HepG2 (cell line): Measurements from ENCODE around the gene CAGE1. TPM values are rescaled to one million over a fixed set of nuclear protein-coding genes. Genes with fewer than 3 reads are reported as not detected.

Experiments
- ATAC-seq: fragments of 200-7000 bp; cut with Tn5 transposase; 3 replicates; pipeline ENCODE4 v1.9.1; 2020; ENCODE audit warnings: mild to moderate bottlenecking, moderate library complexity
- BruUV-seq: library from RNA; stranded (reverse); fragments of 400-500 nt; replicated peaks from 2 replicates; lab custom pipeline; 2021; lab: Mats Ljungman, UMichigan
- CTCF ChIA-PET: fragments of 300-600 bp; formaldehyde crosslinking; extraction: SDS; loops from one replicate; lab custom pipeline; 2021; ENCODE audit warnings: low total read pairs, inconsistent platforms, low intra/inter-chr PET ratio; lab: Yijun Ruan, JAX
- POLR2A ChIA-PET: fragments of 350-600 bp; sonication (Branson Sonifier 250); formaldehyde crosslinking; loops from one replicate; lab custom pipeline; 2020; ENCODE audit warnings: antibody characterized with exemption, inconsistent platforms; lab: Yijun Ruan, JAX
- DNase-seq: peaks from one replicate; pipeline ENCODE4 v3.0.0-alpha.2; 2015; ENCODE audit warnings: low spot score
- FAIRE-seq: peaks from 3 replicates; lab custom pipeline; 2011; peaks lifted over from hg19 to GRCh38; lab: Jason Lieb, UNC
- H2AFZ ChIP-seq: one replicate; pipeline ENCODE4 v1.6.1; 2011; ENCODE audit warnings: low read length, inconsistent platforms
- H3K27ac ChIP-seq: fragments of 300-600 bp; 3 replicates; pipeline ENCODE4 v1.8.0; 2011; ENCODE audit warnings: mixed run types, mild to moderate bottlenecking, mixed read lengths, low read length, inconsistent platforms; ENCODE audit not compliant: insufficient read depth; ENCODE audit errors: extremely low read length
- H3K27me3 ChIP-seq, 2 experiments: fragments of 200-600 bp in 1 of 2; 2 replicates in 1 of 2; 3 replicates in 1 of 2; pipeline versions ENCODE4 v1.6.0 to v1.8.0; 2011; ENCODE audit warnings: low read length in 2 of 2, mild to moderate bottlenecking in 2 of 2, moderate library complexity in 2 of 2, inconsistent platforms in 1 of 2; ENCODE audit not compliant: insufficient read depth in 2 of 2, control insufficient read depth in 1 of 2
- H3K36me3 ChIP-seq, 2 experiments: fragments of 200-600 bp in 1 of 2; replicated peaks in 1 of 2; 2 replicates in 1 of 2; 3 replicates in 1 of 2; pipeline versions ENCODE4 v1.5.1 to v1.8.0; 2011; ENCODE audit warnings: low read length in 2 of 2, inconsistent platforms in 1 of 2; ENCODE audit not compliant: insufficient read depth in 2 of 2, control insufficient read depth in 1 of 2
- H3K4me1 ChIP-seq: 2 replicates; pipeline ENCODE4 v1.5.1; 2012; ENCODE audit warnings: low read length, inconsistent platforms; ENCODE audit not compliant: insufficient read depth
- H3K4me2 ChIP-seq: 2 replicates; pipeline ENCODE4 v1.6.0; 2011; ENCODE audit warnings: low read depth, low read length, inconsistent platforms
- H3K4me3 ChIP-seq, 3 experiments: fragments of 200-600 bp in 1 of 3; sonication (generic), shearing (Covaris generic) in 1 of 3; replicated peaks in 1 of 3; 2 replicates each; pipeline ENCODE4 v1.5.1; 2011 to 2016; ENCODE audit warnings: low read length in 3 of 3, inconsistent platforms in 2 of 3, low read depth in 2 of 3, mild to moderate bottlenecking in 2 of 3, control low read depth in 1 of 3, mixed read lengths in 1 of 3; ENCODE audit not compliant: insufficient read depth in 1 of 3
- H3K79me2 ChIP-seq: one replicate; pipeline ENCODE4 v1.6.1; 2011; ENCODE audit warnings: low read length, inconsistent platforms; ENCODE audit not compliant: insufficient read depth
- H3K9ac ChIP-seq: 2 replicates; pipeline ENCODE4 v1.6.0; 2011; ENCODE audit warnings: mild to moderate bottlenecking, low read depth, low read length, inconsistent platforms; ENCODE audit not compliant: insufficient read depth
- H3K9me3 ChIP-seq: 2 replicates; pipeline ENCODE4 v1.5.1; 2012; ENCODE audit warnings: mild to moderate bottlenecking, low read length
- H4K20me1 ChIP-seq: 2 replicates; pipeline ENCODE4 v1.6.0; 2011; ENCODE audit warnings: inconsistent platforms, mild to moderate bottlenecking, low read length, moderate library complexity; ENCODE audit not compliant: insufficient read depth
- CBX2 ChIP-seq, 2 experiments: fragments of 200-600 bp in 1 of 2; sonication (generic); formaldehyde crosslinking in 1 of 2; IDR thresholded peaks; 2 replicates each; pipeline versions ENCODE4 v1.7.0 to v1.8.1; 2018 to 2022; ENCODE audit warnings: low read depth in 2 of 2, low read length in 1 of 2, mild to moderate bottlenecking in 1 of 2, missing genetic modification reagents in 1 of 2
- GATAD1 ChIP-seq: IDR thresholded peaks from 2 replicates; pipeline ENCODE4 v1.6.1; 2016; ENCODE audit warnings: missing genetic modification reagents, missing compliant biosample characterization
- HDAC6 ChIP-seq: fragments of 200-600 bp; sonication (generic); IDR thresholded peaks from 2 replicates; pipeline ENCODE4 v1.7.0; 2017; ENCODE audit warnings: mild to moderate bottlenecking, antibody characterized with exemption, low read length, low read depth
- PRMT3 ChIP-seq: sonication (generic); formaldehyde crosslinking; IDR thresholded peaks from 2 replicates; pipeline ENCODE4 v1.8.1; 2022; ENCODE audit warnings: low read depth, mild to moderate bottlenecking, moderate library complexity, missing genetic modification reagents, borderline replicate concordance
- SNAI1 ChIP-seq: sonication (generic); formaldehyde crosslinking; IDR thresholded peaks from 2 replicates; pipeline ENCODE4 v1.5.0; 2020; ENCODE audit warnings: mild to moderate bottlenecking, missing genetic modification reagents, borderline replicate concordance
- TOPORS ChIP-seq: sonication (generic); formaldehyde crosslinking; IDR thresholded peaks from 2 replicates; pipeline ENCODE4 v1.8.0; 2023; ENCODE audit warnings: mild to moderate bottlenecking, missing genetic modification reagents
- ZFY ChIP-seq: sonication (generic); formaldehyde crosslinking; IDR thresholded peaks from 2 replicates; pipeline ENCODE4 v1.4.0; 2020; ENCODE audit warnings: missing genetic modification reagents
- ZNF333 ChIP-seq: sonication (generic); formaldehyde crosslinking; IDR thresholded peaks from 2 replicates; pipeline ENCODE4 v1.4.0; 2020; ENCODE audit warnings: mild to moderate bottlenecking, missing genetic modification reagents, borderline replicate concordance
- ZNF513 ChIP-seq: sonication (generic); formaldehyde crosslinking; conservative IDR thresholded peaks from 2 replicates; pipeline ENCODE4 v1.5.0; 2020; ENCODE audit warnings: missing genetic modification reagents
- ZNF616 ChIP-seq: sonication (generic); formaldehyde crosslinking; IDR thresholded peaks from 2 replicates; pipeline ENCODE4 v1.5.0; 2020; ENCODE audit warnings: low read depth, mild to moderate bottlenecking, missing genetic modification reagents
- ZNF883 ChIP-seq: sonication (generic); formaldehyde crosslinking; IDR thresholded peaks from 2 replicates; pipeline ENCODE4 v1.5.1; 2020; ENCODE audit warnings: mild to moderate bottlenecking, missing genetic modification reagents; ENCODE audit errors: not compliant biosample characterization
- ZUFSP ChIP-seq: sonication (generic); formaldehyde crosslinking; IDR thresholded peaks from 2 replicates; pipeline ENCODE4 v1.9.0; 2021; ENCODE audit warnings: missing genetic modification reagents, mild to moderate bottlenecking, borderline replicate concordance
- WGBS: methylation state at CpG from one replicate; pipeline ENCODE4 v1.1.6; 2017; ENCODE audit warnings: low lambda C conversion rate; 5-methylcytosine and 5-hydroxymethylcytosine counted together
- in situ Hi-C: cut with HindIII; loops from 2 replicates; pipeline ENCODE4 v1.10.0; 2017; ENCODE audit warnings: low pct_unique_long_range_greater_than_20kb; ENCODE audit not compliant: extremely low pct_ligation_motif_present
- intact Hi-C: fragments of 100-400 bp; cut with micrococcal nuclease; formaldehyde crosslinking; loops from one replicate; pipeline ENCODE4 v1.10.0; 2022; ENCODE audit not compliant: unreplicated experiment
- polyA plus RNA-seq, 8 experiments: library from polyadenylated mRNA; depleted of rRNA in 3 of 8; stranded (reverse) in 7 of 8; unstranded in 1 of 8; fragments of >200 nt; fragmentation: Illumina TruSeq in 4 of 8; extraction: Trizol in 4 of 8; gene quantifications; 2 replicates each; pipeline versions ENCODE4 v1.2.1 to v1.2.3, GENCODE V29; 2011 to 2016; ENCODE audit warnings: low read depth in 4 of 8, missing spikeins in 1 of 8, mixed read lengths in 1 of 8; ENCODE audit not compliant: insufficient read depth in 1 of 8
- total RNA-seq, 5 experiments: library from RNA; depleted of rRNA; stranded (reverse); fragments of >200 nt; fragmentation: Illumina TruSeq; extraction: Trizol; gene quantifications; 2 replicates each; pipeline ENCODE4 v1.2.3, GENCODE V29; 2016; ENCODE audit warnings: low read depth in 1 of 5
- TF ChIP-seq, protein P1 (sequence below): sonication (generic); IDR thresholded peaks from 2 replicates; pipeline ENCODE4 v1.6.1; 2016; ENCODE audit warnings: low read depth, borderline replicate concordance

Gene CAGE1
- total and polyA plus RNA-seq, 2 of the 13 experiments (the other 11 are each of a cell fraction or from before 2014, with no cell fraction given), result 0.03 to 0.15 TPM

- Histone ChIP-seq H3K4me2 (no peak overlapping the region), H3K9ac (no peak overlapping the region), H3K9me3 (no peaks in the 10 kb centered on the region), H3K79me2 (no peaks in the 10 kb centered on the region), H2AFZ (no peak overlapping the region), H3K36me3 (peaks cover 18 to 88% of the 10 kb centered on the region in 2 experiments), H3K27ac (no peak overlapping the region), H4K20me1 (no peaks in the 10 kb centered on the region), H3K27me3 (no peaks in the 10 kb centered on the region), H3K4me3 (no peak overlapping the region), H3K4me1 (no peaks in the 10 kb centered on the region)
- BruUV-seq, result no TSS peak
- ChIA-PET CTCF (no interaction called here), POLR2A (no interaction called here)
- 94% methylated on average over 5 of the region's 5 CpGs for WGBS
- in situ Hi-C loops, result loop anchor here (10.0 kb wide), 1 partner anchor 100 kb away; no protein-coding TSS in a partner anchor
- no peak for TF ChIP-seq PRMT3 (CRISPR knock-in tag)
- TF ChIP-seq SNAI1, result no peak
- TF ChIP-seq HDAC6, result no peak
- no peak for TF ChIP-seq ZNF616 (CRISPR knock-in tag)
- TF ChIP-seq ZNF883, result no peak
- TF ChIP-seq TOPORS (CRISPR knock-in tag), result no peak
- TF ChIP-seq ZUFSP (CRISPR knock-in tag), result no peak
- TF ChIP-seq ZFY, result no peak
- TF ChIP-seq ZNF333, result no peak
- TF ChIP-seq, protein P1, sequence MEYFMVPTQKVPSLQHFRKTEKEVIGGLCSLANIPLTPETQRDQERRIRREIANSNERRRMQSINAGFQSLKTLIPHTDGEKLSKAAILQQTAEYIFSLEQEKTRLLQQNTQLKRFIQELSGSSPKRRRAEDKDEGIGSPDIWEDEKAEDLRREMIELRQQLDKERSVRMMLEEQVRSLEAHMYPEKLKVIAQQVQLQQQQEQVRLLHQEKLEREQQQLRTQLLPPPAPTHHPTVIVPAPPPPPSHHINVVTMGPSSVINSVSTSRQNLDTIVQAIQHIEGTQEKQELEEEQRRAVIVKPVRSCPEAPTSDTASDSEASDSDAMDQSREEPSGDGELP, result no peak
- TF ChIP-seq GATAD1 (CRISPR knock-in tag), result no peak
- no peak for TF ChIP-seq CBX2 (IDR thresholded peaks at IDR 0.05; ENCODE audit: low read depth, low read length)
- TF ChIP-seq CBX2 (CRISPR knock-in tag; IDR thresholded peaks at IDR 0.05; ENCODE audit: low read depth), result no peak
- no peak for TF ChIP-seq ZNF513 (CRISPR knock-in tag)
- intact Hi-C loops, result no loop called here
- FAIRE-seq (no peak), ATAC-seq (no peak), DNase-seq (no peak)
These were observed 15.0 kb upstream of the CAGE1 start for GRCh38 chr6:7404546-7404945.
